HL-60 (cell line): Measurements from ENCODE around the gene FAM20A.

ENCODE experiments used
- CTCF ChIP-seq: IDR thresholded peaks from one replicate; pipeline ENCODE4 v1.5.1; 2011; ENCODE audit warnings: low read length, control low read depth, inconsistent platforms; ENCODE audit not compliant: insufficient read depth
- POLR2AphosphoS5 ChIP-seq: IDR thresholded peaks from 2 replicates; pipeline ENCODE4 v1.6.1; 2012; ENCODE audit warnings: low read depth
- REST ChIP-seq: IDR thresholded peaks from 2 replicates; pipeline ENCODE4 v1.6.1; 2012; ENCODE audit warnings: low read depth; ENCODE audit not compliant: insufficient replicate concordance
- SPI1 ChIP-seq: IDR thresholded peaks from 2 replicates; pipeline ENCODE4 v1.6.1; 2012; ENCODE audit warnings: low read depth, mild to moderate bottlenecking, borderline replicate concordance

GRCh38 chr17:68627956-68628575 is 26.9 kb upstream of the FAM20A start:
- TF ChIP-seq CTCF = no peak
- TF ChIP-seq POLR2AphosphoS5 = no peak
- no peak for TF ChIP-seq REST
- no peak for TF ChIP-seq SPI1
